ENCODE data around the gene SSRP1. TPM values are rescaled to one million over a fixed set of nuclear protein-coding genes. Genes with fewer than 3 reads are reported as not detected.

The SSRP1 gene
- total and polyA plus RNA-seq, 9 of the 15 experiments (the other 6 are each of a cell fraction or from before 2014, with no cell fraction given), result 91.1 to 416 (median 245) TPM

DNA sequence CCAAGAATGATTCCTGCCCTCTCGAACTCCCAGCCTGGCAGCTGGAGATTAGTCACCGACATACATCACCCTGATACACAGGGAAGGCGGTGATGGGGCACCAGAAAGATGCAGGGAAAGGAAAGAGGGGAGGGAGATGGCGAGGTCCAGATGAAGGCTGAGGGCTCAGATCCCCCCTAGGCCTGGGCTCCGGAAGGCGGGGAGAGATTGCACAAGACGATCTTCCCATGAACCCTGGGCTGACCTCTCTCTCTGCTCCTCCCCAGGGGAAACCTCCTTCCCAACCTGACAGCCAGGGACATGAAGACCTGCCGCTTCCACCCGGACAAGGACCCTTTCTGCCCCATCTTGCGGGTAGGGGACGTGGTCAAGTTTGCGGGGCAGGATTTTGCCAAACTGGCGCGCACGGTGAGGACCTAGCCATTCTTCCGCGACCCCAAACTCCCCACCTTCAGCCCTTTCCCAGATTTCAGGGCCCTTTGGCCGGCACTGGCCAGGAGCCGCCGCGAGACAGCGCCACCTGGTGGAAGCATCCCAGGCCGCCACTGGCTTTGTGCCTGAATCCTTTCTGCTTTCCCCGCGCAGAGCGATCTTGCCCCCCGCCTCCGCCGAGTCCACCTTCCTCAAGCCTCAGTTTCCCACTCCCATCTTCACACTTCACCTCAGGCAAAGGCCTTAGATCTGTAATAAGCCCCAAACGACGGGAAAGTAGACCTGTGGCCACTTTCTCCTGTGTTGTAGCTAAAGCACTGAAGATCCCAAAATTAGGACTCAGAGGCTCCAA lies 14.0 kb upstream of the SSRP1 start (continued):
- TF ChIP-seq MIER1 (IDR thresholded peaks at IDR 0.05; ENCODE audit: low read depth), result no peak
- TF ChIP-seq, protein P1, sequence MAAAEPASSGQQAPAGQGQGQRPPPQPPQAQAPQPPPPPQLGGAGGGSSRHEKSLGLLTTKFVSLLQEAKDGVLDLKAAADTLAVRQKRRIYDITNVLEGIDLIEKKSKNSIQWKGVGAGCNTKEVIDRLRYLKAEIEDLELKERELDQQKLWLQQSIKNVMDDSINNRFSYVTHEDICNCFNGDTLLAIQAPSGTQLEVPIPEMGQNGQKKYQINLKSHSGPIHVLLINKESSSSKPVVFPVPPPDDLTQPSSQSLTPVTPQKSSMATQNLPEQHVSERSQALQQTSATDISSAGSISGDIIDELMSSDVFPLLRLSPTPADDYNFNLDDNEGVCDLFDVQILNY (CRISPR knock-in tag; IDR thresholded peaks at IDR 0.05), result no peak; the same call in 1 of the 2 replicates
- no peak for TF ChIP-seq CBX5 (IDR thresholded peaks at IDR 0.05; ENCODE audit: borderline replicate concordance, low read depth)
- TF ChIP-seq CBX1 (IDR thresholded peaks at IDR 0.05; ENCODE audit: low read depth), result no peak
- no peak for TF ChIP-seq NUFIP1 (IDR thresholded peaks at IDR 0.05; ENCODE audit: partially characterized antibody)
- TF ChIP-seq NRF1 (conservative IDR thresholded peaks at IDR 0.05 in 1 of 2, IDR thresholded peaks at IDR 0.05 in 1 of 2), result peak; percentile 40 to 59; a peak in 3 of 4 replicates
- no peak for TF ChIP-seq ASH1L (IDR thresholded peaks at IDR 0.05; ENCODE audit: borderline replicate concordance, low read depth, partially characterized antibody)
- no peak for TF ChIP-seq RNF2 (IDR thresholded peaks at IDR 0.05)
- TF ChIP-seq, protein P2, sequence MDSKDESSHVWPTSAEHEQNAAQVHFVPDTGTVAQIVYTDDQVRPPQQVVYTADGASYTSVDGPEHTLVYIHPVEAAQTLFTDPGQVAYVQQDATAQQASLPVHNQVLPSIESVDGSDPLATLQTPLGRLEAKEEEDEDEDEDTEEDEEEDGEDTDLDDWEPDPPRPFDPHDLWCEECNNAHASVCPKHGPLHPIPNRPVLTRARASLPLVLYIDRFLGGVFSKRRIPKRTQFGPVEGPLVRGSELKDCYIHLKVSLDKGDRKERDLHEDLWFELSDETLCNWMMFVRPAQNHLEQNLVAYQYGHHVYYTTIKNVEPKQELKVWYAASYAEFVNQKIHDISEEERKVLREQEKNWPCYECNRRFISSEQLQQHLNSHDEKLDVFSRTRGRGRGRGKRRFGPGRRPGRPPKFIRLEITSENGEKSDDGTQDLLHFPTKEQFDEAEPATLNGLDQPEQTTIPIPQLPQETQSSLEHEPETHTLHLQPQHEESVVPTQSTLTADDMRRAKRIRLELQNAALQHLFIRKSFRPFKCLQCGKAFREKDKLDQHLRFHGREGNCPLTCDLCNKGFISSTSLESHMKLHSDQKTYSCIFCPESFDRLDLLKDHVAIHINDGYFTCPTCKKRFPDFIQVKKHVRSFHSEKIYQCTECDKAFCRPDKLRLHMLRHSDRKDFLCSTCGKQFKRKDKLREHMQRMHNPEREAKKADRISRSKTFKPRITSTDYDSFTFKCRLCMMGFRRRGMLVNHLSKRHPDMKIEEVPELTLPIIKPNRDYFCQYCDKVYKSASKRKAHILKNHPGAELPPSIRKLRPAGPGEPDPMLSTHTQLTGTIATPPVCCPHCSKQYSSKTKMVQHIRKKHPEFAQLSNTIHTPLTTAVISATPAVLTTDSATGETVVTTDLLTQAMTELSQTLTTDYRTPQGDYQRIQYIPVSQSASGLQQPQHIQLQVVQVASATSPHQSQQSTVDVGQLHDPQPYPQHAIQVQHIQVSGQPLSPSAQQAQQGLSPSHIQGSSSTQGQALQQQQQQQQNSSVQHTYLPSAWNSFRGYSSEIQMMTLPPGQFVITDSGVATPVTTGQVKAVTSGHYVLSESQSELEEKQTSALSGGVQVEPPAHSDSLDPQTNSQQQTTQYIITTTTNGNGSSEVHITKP (IDR thresholded peaks at IDR 0.05; ENCODE audit: partially characterized antibody), result peak; percentile 19
- TF ChIP-seq GTF2A2 (tag; IDR thresholded peaks at IDR 0.05), result no peak
- TF ChIP-seq, protein P3, sequence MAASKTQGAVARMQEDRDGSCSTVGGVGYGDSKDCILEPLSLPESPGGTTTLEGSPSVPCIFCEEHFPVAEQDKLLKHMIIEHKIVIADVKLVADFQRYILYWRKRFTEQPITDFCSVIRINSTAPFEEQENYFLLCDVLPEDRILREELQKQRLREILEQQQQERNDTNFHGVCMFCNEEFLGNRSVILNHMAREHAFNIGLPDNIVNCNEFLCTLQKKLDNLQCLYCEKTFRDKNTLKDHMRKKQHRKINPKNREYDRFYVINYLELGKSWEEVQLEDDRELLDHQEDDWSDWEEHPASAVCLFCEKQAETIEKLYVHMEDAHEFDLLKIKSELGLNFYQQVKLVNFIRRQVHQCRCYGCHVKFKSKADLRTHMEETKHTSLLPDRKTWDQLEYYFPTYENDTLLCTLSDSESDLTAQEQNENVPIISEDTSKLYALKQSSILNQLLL (CRISPR knock-in tag; IDR thresholded peaks at IDR 0.05; ENCODE audit: borderline replicate concordance), result no peak
- TF ChIP-seq MCM2 (IDR thresholded peaks at IDR 0.05; ENCODE audit: low read depth), result no peak
- no peak for TF ChIP-seq PCBP2 (IDR thresholded peaks at IDR 0.05; ENCODE audit: low read depth, low read length, poor library complexity, severe bottlenecking)
- TF ChIP-seq ZBTB8A (IDR thresholded peaks at IDR 0.05; ENCODE audit: partially characterized antibody), result no peak
- no peak for TF ChIP-seq YBX1 (IDR thresholded peaks at IDR 0.05)

All from K562 (cell line).